ENCODE measurements around the gene KCNQ2.
A peak's percentile ranks its signal among the peaks of the same experiment; 100 is the strongest.

DNA sequence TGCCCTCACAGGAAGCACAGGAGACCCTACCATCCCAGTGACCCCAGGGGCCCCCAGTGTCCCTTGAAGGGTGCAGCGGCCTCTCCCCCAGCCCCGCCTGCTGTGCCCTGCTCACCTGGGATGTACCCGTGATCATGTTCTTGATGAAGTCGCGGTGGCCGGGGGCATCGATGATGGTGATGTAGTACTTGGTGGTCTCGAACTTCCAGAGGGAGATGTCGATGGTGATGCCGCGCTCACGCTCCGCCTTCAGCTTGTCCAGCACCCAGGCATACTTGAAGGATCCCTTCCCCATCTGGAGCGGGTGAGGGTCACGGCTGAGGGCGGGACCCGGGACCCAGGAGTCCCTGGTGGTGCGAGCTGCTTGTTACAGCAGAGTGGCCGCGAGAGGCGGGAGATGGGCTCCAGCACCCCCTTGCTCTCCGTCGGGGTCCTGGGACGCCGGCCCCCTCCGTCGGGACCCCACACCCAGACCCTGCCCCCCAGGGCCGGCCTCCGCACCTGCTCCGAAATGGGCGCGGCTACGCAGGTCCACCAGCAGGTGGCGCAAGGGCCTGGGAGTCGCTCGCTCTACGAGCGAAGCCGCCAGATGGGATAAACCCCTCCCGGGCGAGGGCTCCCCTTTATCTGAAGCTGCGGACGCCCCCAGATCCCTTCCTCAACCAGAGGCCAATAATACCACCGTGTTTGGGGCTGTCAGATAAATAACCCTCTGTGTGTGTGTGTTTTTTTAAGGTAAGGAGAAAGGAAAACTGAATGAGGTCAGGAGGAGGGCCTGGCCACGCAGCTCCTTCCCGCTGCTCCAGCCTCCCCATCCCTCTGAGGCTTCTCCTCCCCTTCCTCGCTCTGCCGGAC is 23.5 kb upstream of the KCNQ2 start:
- TF ChIP-seq EP300 (IDR thresholded peaks at IDR 0.05) (no peak), POLR2A (IDR thresholded peaks at IDR 0.05) (no peak)
- TF ChIP-seq, protein P1, sequence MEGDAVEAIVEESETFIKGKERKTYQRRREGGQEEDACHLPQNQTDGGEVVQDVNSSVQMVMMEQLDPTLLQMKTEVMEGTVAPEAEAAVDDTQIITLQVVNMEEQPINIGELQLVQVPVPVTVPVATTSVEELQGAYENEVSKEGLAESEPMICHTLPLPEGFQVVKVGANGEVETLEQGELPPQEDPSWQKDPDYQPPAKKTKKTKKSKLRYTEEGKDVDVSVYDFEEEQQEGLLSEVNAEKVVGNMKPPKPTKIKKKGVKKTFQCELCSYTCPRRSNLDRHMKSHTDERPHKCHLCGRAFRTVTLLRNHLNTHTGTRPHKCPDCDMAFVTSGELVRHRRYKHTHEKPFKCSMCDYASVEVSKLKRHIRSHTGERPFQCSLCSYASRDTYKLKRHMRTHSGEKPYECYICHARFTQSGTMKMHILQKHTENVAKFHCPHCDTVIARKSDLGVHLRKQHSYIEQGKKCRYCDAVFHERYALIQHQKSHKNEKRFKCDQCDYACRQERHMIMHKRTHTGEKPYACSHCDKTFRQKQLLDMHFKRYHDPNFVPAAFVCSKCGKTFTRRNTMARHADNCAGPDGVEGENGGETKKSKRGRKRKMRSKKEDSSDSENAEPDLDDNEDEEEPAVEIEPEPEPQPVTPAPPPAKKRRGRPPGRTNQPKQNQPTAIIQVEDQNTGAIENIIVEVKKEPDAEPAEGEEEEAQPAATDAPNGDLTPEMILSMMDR (IDR thresholded peaks at IDR 0.05) = peak in 5 of 7 experiments; percentile 79 to 96 (median 90)

Measured in stomach (tissue), 4 donors.